ENCODE data around the gene PCDH15. TPM values are rescaled to one million over a fixed set of nuclear protein-coding genes. Genes with fewer than 3 reads are reported as not detected.

The PCDH15 gene
- polyA plus RNA-seq, 4 donors, result 4.0 to 6.8 (median 4.8) TPM

DNA sequence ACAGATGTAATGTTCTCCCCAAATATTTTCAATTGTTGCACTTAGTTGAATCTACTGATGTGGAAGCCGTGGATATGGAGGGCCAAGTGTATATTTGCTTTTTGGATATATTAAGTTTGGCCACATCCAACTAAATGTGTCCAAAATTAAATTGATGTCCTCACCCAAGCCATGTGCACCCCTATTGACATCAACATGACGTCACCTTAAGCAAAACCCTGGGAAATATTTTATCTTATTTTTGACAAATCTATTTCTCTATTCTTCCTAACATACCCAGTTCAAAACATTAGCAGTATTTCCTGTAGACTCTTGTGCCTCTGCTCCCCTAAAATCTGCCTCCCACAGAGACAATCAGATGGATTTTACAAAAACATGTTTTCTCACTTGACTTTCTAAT, 652.5 kb downstream of the PCDH15 start:
- no peak for DNase-seq (ENCODE audit: low read depth in 4 of 4, low spot score in 3 of 4)

DNA sequence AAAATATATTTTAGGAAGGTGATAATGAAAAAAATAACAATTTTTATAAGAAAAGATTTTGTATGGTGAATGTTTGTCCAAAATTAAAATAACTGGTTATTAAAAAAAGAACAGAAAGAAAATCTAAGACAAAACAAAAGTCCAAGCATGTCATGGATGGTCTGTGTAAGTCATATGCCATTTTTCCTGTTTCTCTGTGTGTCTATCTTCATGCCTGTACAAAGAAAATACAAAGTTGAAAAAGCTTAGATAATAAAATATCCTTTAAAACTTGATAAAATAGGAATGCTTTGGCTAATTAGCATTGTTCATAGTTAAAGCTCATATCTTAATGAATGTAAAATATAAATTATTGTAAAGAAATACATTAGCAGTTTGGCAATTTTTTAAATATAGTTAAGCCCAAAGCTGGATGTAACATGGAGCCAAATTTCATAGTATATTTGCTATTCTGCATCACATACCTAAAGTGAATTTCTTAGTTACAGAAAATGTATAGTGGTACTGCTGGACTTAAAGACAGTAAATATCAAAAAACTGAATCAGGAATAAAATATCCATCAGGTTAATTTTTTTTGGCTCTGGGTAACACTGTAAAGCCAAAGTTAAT, 661.1 kb downstream of the PCDH15 start:
- DNase-seq (ENCODE audit: low read depth in 4 of 4, low spot score in 3 of 4), result no peak

- no peak for DNase-seq (ENCODE audit: low read depth in 4 of 4, low spot score in 3 of 4)
Observed at GRCh38 chr10:54137396-54137795, 663.6 kb downstream of the PCDH15 start.

DNA sequence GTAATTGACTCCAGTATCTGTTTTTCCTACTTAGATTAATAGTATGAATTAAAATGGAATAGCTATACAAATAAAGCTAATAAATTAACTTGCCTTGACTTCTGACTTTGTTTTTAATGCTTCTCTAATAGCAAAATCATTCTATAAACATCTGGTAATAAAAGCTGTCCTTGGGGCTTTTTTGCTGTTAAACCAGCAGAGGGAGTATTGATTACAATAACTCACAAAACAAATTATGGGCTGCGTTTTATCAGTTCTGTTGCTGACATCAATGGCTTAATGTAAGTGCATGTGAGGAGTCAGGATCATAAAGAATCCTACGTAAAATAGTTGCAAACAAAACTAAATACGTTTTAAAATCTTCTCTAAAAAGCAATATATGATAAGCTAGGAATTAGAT, 667.8 kb downstream of the PCDH15 start:
- DNase-seq (ENCODE audit: low read depth in 4 of 4, low spot score in 3 of 4), result no peak

- no peak for DNase-seq (ENCODE audit: low read depth in 4 of 4, low spot score in 3 of 4)
Observed at GRCh38 chr10:54131833-54132232, 669.2 kb downstream of the PCDH15 start.

- DNase-seq (ENCODE audit: low read depth in 4 of 4, low spot score in 3 of 4), result no peak
Observed at GRCh38 chr10:54130394-54130793, 670.6 kb downstream of the PCDH15 start.

DNA sequence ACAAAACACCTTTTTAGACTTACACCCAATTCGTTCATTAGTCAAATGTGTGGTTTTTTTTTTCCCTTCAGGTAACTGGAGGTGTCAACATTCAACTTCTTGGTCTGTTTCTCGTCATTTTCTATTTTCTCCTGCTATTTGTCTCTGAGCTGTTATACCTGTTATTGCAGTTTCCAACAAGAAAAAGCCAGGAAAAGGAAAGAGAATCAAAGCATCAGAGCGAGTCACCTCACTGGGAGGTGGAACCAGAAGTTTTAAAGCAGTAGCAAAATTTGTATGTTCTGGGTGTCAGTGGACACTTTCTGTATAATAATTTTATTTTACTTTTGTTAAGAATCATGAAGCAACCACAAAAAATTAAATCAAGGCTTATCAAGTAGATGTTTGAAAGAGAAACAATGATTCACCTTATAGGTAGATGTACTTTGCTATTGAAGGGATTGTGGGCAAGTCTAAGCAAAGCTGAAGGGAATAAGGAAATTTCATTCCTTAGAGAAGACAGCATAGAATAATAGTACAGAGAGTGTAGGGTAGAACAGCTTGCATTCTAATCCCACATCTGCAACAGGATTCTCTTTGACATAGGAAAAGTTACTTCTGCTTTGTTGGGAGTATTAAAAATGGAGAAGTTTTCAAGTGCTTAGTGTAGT, 675.8 kb downstream of the PCDH15 start:
- no peak for DNase-seq (ENCODE audit: low read depth in 4 of 4, low spot score in 3 of 4)

DNA sequence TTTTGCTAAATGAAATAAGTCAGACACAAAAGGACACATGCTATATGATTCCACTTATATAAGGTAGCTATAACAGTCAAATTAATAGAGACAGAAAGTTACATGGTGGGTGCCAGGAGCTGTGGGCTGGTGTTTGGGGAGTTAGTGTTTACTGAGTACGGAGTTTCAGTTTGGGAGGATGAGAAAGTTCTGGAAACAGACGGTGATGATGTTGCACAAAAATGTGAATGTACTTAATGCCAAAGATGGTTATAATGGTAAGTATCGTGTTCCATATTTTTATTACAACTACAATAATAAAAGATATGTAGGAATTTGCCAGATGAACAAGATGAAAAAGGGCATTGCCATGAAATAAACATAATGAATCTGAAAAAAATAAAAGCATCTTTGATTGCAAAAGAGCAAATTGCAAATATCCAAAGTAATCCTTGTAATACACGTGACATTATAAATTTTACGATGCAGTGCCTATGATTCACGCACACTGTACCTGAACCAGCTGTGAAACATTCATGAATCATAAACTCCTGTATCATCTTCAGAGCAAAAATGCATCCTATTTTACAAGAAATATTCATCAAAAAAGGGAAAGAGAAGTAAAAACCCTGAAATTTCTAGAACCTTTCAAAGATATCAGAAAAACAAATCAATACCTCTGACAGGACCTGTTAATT, 676.7 kb downstream of the PCDH15 start:
- no peak for DNase-seq (ENCODE audit: low read depth in 4 of 4, low spot score in 3 of 4)

GRCh38 chr10:54120806-54121205, 680.2 kb downstream of the PCDH15 start:
- DNase-seq (ENCODE audit: low read depth in 4 of 4, low spot score in 3 of 4), result no peak

DNA sequence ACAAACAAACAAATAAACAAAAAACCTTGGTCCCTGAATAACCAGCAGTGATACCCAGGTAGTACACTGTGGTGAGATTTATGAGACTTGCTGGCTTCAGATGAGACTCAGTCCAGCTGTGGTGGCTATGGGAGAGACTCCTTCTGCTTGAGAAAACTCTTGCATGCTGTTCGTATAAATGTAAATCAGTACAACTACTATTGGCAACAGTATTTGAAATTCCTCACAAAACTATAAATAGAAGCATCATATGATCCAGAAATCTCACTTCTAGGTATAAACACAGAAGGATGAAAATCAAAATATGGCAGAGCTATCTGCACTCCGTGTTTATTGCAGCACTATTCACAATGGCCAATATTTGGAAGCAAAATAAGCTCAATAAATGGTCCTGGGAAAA, 692.1 kb downstream of the PCDH15 start:
- no peak for DNase-seq (ENCODE audit: low read depth in 4 of 4, low spot score in 3 of 4)

- no peak for DNase-seq (ENCODE audit: low read depth in 4 of 4, low spot score in 3 of 4)
Observed at GRCh38 chr10:54096892-54097291, 704.1 kb downstream of the PCDH15 start.

GRCh38 chr10:54094321-54094720, 706.7 kb downstream of the PCDH15 start:
- DNase-seq (ENCODE audit: low read depth in 4 of 4, low spot score in 3 of 4), result no peak

DNA sequence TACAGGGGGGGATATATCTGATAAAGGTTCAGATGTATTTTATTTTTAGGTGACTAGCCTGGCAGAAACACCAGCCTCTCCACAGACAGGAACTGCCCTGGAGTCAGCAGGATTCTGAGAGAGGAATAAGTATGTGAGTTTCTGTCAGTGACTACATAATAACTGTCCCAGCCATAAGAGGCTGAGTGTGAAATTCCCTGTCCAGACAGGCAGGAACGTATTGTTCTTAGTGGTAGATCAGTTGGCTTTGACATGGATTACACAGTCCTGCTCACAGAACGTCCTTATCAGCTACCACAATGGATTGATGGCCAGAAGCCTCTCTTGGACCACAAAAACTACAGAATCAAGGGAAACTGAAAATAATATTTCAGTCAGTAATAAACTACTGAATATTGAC, 709.8 kb downstream of the PCDH15 start:
- DNase-seq (ENCODE audit: low read depth in 4 of 4, low spot score in 3 of 4), result no peak

GRCh38 chr10:54081950-54082349, 719.1 kb downstream of the PCDH15 start:
- no peak for DNase-seq (ENCODE audit: low read depth in 4 of 4, low spot score in 3 of 4)

DNA sequence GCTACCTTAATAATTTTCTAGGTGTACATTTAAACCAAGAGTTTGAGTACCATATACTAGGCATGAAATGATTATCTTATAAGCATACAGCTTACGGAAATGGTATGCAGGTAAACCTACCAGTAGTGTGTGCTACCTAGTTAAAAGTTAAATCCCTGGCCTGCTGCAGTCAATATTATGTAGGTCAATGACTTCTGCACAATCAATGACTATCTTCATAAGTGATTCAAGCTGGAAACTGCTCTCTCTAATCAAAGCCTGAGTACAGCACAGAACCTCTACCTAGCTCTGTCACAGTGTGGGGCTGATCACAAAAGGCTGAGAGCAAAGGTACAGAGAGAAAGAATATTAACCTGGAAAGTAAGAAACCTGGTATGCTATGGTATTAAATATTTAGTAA, 733.7 kb downstream of the PCDH15 start:
- no peak for DNase-seq (ENCODE audit: low read depth in 4 of 4, low spot score in 3 of 4)

DNA sequence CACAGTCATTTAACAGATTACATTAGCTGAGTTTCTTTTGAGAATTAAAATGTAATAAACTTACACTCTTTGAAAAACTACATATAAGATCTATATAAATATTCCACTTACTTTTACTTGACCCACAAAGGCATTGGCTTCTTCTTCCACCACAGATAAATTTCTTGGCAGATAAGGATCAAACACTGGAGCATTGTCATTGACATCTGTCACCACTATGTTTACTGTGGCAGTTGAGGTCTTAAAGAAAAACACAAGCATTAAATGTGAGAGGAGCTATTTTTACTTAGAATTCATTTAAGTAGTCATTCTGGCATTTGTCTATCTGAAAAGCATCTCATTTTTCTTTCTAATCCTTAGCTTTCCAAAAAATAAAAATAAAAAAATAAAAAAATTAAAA, 734.4 kb downstream of the PCDH15 start:
- DNase-seq (ENCODE audit: low read depth in 4 of 4, low spot score in 3 of 4), result no peak

DNA sequence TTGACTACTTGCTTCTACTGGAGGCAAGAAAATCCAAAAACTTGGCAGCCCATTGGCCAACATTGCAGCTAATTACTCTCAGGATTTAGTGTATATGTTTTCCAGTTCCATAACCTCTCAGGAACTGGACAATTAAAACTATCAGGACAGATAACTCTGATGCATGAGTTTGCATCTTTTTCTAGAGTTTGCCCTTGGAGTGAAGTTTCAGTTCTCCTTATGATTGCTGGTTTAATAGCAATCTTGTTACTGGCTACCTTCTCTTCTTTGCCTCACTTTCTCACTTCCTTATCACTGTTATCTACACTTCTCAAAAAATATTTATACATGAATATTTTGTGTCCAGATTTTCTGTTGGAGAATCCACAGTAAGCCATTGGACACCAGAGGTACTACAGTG, 735.9 kb downstream of the PCDH15 start:
- DNase-seq (ENCODE audit: low read depth in 4 of 4, low spot score in 3 of 4), result no peak

GRCh38 chr10:54064215-54064614, 736.8 kb downstream of the PCDH15 start:
- DNase-seq (ENCODE audit: low read depth in 4 of 4, low spot score in 3 of 4), result no peak

DNA sequence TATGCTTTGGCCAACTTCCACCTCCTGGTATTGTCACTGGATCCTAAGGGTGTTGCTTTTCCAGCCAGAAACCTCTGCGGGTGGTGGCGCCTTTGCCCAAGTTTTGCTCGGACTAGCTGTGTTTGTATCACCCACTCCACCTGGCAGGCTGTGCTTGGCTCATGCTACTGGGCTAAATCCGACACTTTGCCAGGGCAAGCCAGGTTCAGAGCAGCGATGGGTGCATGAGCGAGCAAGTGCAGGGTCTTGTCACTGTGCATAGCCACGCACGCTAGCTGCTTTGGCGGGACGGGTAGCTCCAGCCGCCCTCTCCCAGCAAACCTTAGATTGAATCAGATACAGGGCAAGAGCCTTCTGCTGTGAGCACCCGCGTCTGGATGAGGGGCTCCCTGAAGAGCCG, 737.5 kb downstream of the PCDH15 start:
- no peak for DNase-seq (ENCODE audit: low read depth in 4 of 4, low spot score in 3 of 4)

DNA sequence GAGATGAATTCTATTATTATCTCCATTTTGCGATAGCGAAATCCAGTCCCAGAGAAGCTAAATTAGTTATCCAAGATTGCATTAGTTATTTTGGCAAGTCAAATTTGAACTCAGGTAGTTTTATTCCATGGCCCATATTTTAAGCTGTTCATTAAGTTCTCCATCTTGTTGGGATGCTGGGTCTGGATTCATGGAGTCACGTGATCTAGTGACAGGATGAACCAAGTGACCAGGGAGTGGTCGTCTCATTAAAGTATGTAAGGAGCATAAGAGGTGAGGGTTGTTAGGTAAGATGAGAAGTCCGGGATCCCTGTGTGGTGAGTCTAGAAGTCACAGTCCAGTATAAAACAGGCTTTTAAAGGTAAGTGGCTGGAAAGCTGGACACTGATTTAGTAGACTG, 740.5 kb downstream of the PCDH15 start:
- DNase-seq (ENCODE audit: low read depth in 4 of 4, low spot score in 3 of 4), result no peak

DNA sequence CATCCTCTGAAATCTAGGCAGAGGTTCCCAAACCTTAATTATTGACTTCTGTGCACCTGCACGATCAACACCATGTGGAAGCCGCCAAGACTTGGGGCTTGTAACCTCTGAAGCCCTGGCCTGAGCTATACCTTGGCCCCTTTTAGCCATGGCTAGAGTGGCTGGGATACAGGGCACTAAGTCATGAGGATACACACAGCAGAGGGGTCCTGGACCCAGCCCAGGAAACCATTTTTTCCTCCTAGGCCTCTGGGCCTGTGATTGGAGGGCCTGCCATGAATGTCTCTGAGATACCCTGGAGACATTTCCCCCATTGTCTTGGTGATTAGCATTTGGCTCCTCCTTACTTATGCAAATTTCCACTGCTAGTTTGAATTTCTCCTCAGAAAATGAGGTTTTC, 743.7 kb downstream of the PCDH15 start:
- no peak for DNase-seq (ENCODE audit: low read depth in 4 of 4, low spot score in 3 of 4)

GRCh38 chr10:54026340-54026739, 774.7 kb downstream of the PCDH15 start:
- no peak for DNase-seq (ENCODE audit: low read depth in 4 of 4, low spot score in 3 of 4)
